T-helper 2 cell (primary cell): ENCODE data around the gene BAG5.
"Not testable (repeated sequence)": the region's sequence is repeated elsewhere in the genome, so short reads cannot be mapped to it uniquely, and the experiment has no call there.

Source experiments
- DNase-seq, 5 experiments: peaks; one replicate each; pipeline versions ENCODE4 v3.0.0 to v3.0.0-alpha.2; 2012 to 2022
- total RNA-seq, 2 donors: gene quantifications; one replicate each; lab custom pipeline; 2026; lab: John Stamatoyannopoulos, UW

Gene BAG5
- total RNA-seq: 95.8 to 113 reads per million in 2 donors

- peak; percentile 75 to 93 (median 81) for DNase-seq
These were observed at the start of gene BAG5, which contains the start of gene COA8 for GRCh38 chr14:103562429-103563225. BAG5 (minus strand) TSS chr14:103562657; CDS start chr14:103561164, 1,493 bp downstream. COA8 (plus strand) TSS chr14:103562960; CDS start chr14:103563002, 42 bp downstream.

GRCh38 chr14:103611215-103611614, 48.8 kb upstream of the BAG5 start:
- DNase-seq: no peak

- DNase-seq: not testable (repeated sequence)
These were observed 46.6 kb upstream of the BAG5 start for GRCh38 chr14:103609081-103609480.

- no peak for DNase-seq
These were observed 45.4 kb upstream of the BAG5 start for GRCh38 chr14:103607822-103608221.

GRCh38 chr14:103606963-103607668, 44.7 kb upstream of the BAG5 start:
- DNase-seq: peak in 4 of 5 experiments; percentile 16 to 84 (median 50)

- DNase-seq: no peak
These were observed 42.2 kb upstream of the BAG5 start for GRCh38 chr14:103604620-103605019.

- DNase-seq: no peak
These were observed 38.0 kb upstream of the BAG5 start for GRCh38 chr14:103600503-103600902.

- DNase-seq: no peak
These were observed 35.3 kb upstream of the BAG5 start for GRCh38 chr14:103597623-103598377.

GRCh38 chr14:103594265-103594664, 31.8 kb upstream of the BAG5 start:
- DNase-seq: no peak

GRCh38 chr14:103593577-103593976, 31.1 kb upstream of the BAG5 start:
- peak in 1 of 5 experiments; percentile 70 for DNase-seq

GRCh38 chr14:103584326-103584915, 22.0 kb upstream of the BAG5 start:
- no peak for DNase-seq

GRCh38 chr14:103581954-103582703, 19.7 kb upstream of the BAG5 start:
- no peak for DNase-seq

- DNase-seq: no peak
These were observed 18.7 kb upstream of the BAG5 start for GRCh38 chr14:103581206-103581605.

- no peak for DNase-seq
These were observed 16.1 kb upstream of the BAG5 start for GRCh38 chr14:103578401-103579075.

GRCh38 chr14:103576371-103577024, 14.0 kb upstream of the BAG5 start:
- no peak for DNase-seq

- no peak for DNase-seq
These were observed 12.3 kb upstream of the BAG5 start for GRCh38 chr14:103574707-103575285.

GRCh38 chr14:103574104-103574503, 11.6 kb upstream of the BAG5 start:
- no peak for DNase-seq

GRCh38 chr14:103569408-103569807, 7.0 kb upstream of the BAG5 start:
- no peak for DNase-seq

- no peak for DNase-seq
These were observed 6.5 kb upstream of the BAG5 start for GRCh38 chr14:103568952-103569351.

GRCh38 chr14:103563844-103564505, 1.5 kb upstream of the BAG5 start:
- no peak for DNase-seq
